HepG2 (cell line): Measurements from ENCODE around the gene DPH6. TPM values are rescaled to one million over a fixed set of nuclear protein-coding genes. Genes with fewer than 3 reads are reported as not detected.

Experiments
- KLF15 ChIP-seq: sonication (generic); formaldehyde crosslinking; IDR thresholded peaks from 2 replicates; pipeline ENCODE4 v1.8.1; 2023; ENCODE audit warnings: borderline replicate concordance, mild to moderate bottlenecking, inconsistent platforms, missing genetic modification reagents, mixed read lengths
- MATR3 ChIP-seq: sonication (generic); formaldehyde crosslinking; IDR thresholded peaks from 2 replicates; pipeline ENCODE4 v1.4.0; 2020; ENCODE audit warnings: missing genetic modification reagents
- PLRG1 ChIP-seq: fragments of 450-650 bp; conservative IDR thresholded peaks from 2 replicates; pipeline ENCODE4 v1.6.1; 2016
- POLR2AphosphoS2 ChIP-seq: IDR thresholded peaks from 2 replicates; pipeline ENCODE4 v1.6.1; 2011; ENCODE audit warnings: low read depth, low read length, improper control_type of control experiment
- RFX3 ChIP-seq: IDR thresholded peaks from 2 replicates; pipeline ENCODE4 v1.6.1; 2016; ENCODE audit warnings: missing biosample characterization, missing genetic modification reagents
- SNRNP70 ChIP-seq: fragments of 200-400 bp; formaldehyde crosslinking; IDR thresholded peaks from 2 replicates; pipeline ENCODE4 v1.6.1; 2017; ENCODE audit warnings: mild to moderate bottlenecking, low read depth, low read length, moderate library complexity
- TGIF2 ChIP-seq: IDR thresholded peaks from 2 replicates; pipeline ENCODE4 v1.6.1; 2016; ENCODE audit warnings: control low read depth, missing compliant biosample characterization
- YEATS4 ChIP-seq: sonication (generic); formaldehyde crosslinking; IDR thresholded peaks from 2 replicates; pipeline ENCODE4 v1.4.0; 2020; ENCODE audit warnings: missing genetic modification reagents, borderline replicate concordance
- ZC3H13 ChIP-seq: sonication (generic); formaldehyde crosslinking; IDR thresholded peaks from 2 replicates; pipeline ENCODE4 v1.8.1; 2023; ENCODE audit warnings: mild to moderate bottlenecking, missing genetic modification reagents, moderate library complexity
- ZFX ChIP-seq: sonication (generic); formaldehyde crosslinking; IDR thresholded peaks from 2 replicates; pipeline ENCODE4 v1.4.0; 2020; ENCODE audit warnings: mild to moderate bottlenecking, low read depth, missing genetic modification reagents, moderate library complexity
- ZNF33A ChIP-seq: sonication (generic); formaldehyde crosslinking; IDR thresholded peaks from 2 replicates; pipeline ENCODE4 v1.5.1; 2020; ENCODE audit warnings: missing genetic modification reagents, mild to moderate bottlenecking, moderate library complexity, borderline replicate concordance
- ZSCAN31 ChIP-seq: sonication (generic); formaldehyde crosslinking; IDR thresholded peaks from 2 replicates; pipeline ENCODE4 v1.5.0; 2020; ENCODE audit warnings: low read depth, mild to moderate bottlenecking, missing genetic modification reagents
- polyA plus RNA-seq, 8 experiments: library from polyadenylated mRNA; depleted of rRNA in 3 of 8; stranded (reverse) in 7 of 8; unstranded in 1 of 8; fragments of >200 nt; fragmentation: Illumina TruSeq in 4 of 8; extraction: Trizol in 4 of 8; gene quantifications; 2 replicates each; pipeline versions ENCODE4 v1.2.1 to v1.2.3, GENCODE V29; 2011 to 2016; ENCODE audit warnings: low read depth in 4 of 8, missing spikeins in 1 of 8, mixed read lengths in 1 of 8; ENCODE audit not compliant: insufficient read depth in 1 of 8
- total RNA-seq, 5 experiments: library from RNA; depleted of rRNA; stranded (reverse); fragments of >200 nt; fragmentation: Illumina TruSeq; extraction: Trizol; gene quantifications; 2 replicates each; pipeline ENCODE4 v1.2.3, GENCODE V29; 2016; ENCODE audit warnings: low read depth in 1 of 5
- TF ChIP-seq, protein P1 (sequence below): sonication (generic); formaldehyde crosslinking; IDR thresholded peaks from 2 replicates; pipeline ENCODE4 v1.4.0; 2020; ENCODE audit warnings: mild to moderate bottlenecking, missing genetic modification reagents, borderline replicate concordance
- TF ChIP-seq, protein P2 (sequence below), 2 experiments: sonication (generic) in 1 of 2; formaldehyde crosslinking in 1 of 2; IDR thresholded peaks; 2 replicates each; pipeline versions ENCODE4 v1.5.1 to v1.6.1; 2011 to 2020; ENCODE audit warnings: borderline replicate concordance in 1 of 2, low read depth in 1 of 2, low read length in 1 of 2, mild to moderate bottlenecking in 1 of 2, missing genetic modification reagents in 1 of 2, moderate library complexity in 1 of 2
- TF ChIP-seq, protein P3 (sequence below), 2 experiments: sonication (generic) in 1 of 2; formaldehyde crosslinking in 1 of 2; IDR thresholded peaks; 2 replicates each; pipeline versions ENCODE4 v1.4.0 to v1.6.1; 2018 to 2020; ENCODE audit warnings: missing genetic modification reagents in 2 of 2, borderline replicate concordance in 1 of 2, low read depth in 1 of 2, mild to moderate bottlenecking in 1 of 2, missing biosample characterization in 1 of 2
- TF ChIP-seq, protein P4 (sequence below): sonication (generic); formaldehyde crosslinking; IDR thresholded peaks from 2 replicates; pipeline ENCODE4 v1.4.0; 2020; ENCODE audit warnings: missing genetic modification reagents

DPH6 gene
- total and polyA plus RNA-seq, 2 of the 13 experiments (the other 11 are each of a cell fraction or from before 2014, with no cell fraction given) = 10.2 to 25.8 TPM

DNA sequence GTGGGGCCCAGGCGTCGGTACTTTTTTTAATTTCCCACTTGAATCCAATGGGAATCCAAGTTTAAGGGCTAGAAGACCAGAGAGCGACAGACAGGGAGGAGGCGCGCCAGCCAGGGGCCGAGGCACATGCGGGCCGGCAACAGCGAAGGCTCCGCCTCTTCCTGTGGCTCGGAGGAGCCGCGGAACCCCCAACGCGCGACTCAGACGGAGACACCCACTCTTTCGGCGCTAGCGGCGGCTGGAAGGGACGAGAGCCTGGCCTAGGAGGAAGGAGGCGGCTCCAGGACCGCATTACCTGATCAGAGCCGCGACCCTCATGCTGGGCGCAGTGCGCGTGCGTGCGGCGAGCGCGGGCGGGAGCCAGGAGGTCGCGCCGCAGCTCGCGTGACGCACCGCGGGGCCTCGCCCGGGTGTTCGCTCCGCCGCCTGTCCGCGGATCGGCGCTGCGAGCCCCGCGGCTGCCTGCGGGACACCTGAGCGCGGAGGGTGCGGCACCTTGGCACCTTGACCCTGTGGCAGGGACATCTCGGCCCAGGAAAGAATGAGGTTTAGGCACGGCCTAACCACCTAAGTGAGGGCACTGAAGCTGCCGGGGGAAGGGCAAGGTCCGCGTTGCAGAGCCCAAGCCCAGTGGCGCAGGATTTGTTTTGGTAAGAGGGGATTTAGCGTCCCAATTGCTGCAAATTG, at the start of gene DPH6 (continued):
- TF ChIP-seq SNRNP70 (no peak), RFX3 (CRISPR knock-in tag) (no peak), MATR3 (no peak), ZNF33A (no peak), ZFX (CRISPR knock-in tag) (peak; percentile 83), POLR2AphosphoS2 (no peak), TGIF2 (peak; percentile 31; the same call in 1 of the 2 replicates), KLF15 (CRISPR knock-in tag) (no peak; the same call in 1 of the 2 replicates), ZC3H13 (peak; percentile 60; the same call in 1 of the 2 replicates), YEATS4 (CRISPR knock-in tag) (peak; percentile 95; the same call in 1 of the 2 replicates), PLRG1 (no peak), ZSCAN31 (CRISPR knock-in tag) (no peak; the same call in 1 of the 2 replicates)
- TF ChIP-seq, protein P1, sequence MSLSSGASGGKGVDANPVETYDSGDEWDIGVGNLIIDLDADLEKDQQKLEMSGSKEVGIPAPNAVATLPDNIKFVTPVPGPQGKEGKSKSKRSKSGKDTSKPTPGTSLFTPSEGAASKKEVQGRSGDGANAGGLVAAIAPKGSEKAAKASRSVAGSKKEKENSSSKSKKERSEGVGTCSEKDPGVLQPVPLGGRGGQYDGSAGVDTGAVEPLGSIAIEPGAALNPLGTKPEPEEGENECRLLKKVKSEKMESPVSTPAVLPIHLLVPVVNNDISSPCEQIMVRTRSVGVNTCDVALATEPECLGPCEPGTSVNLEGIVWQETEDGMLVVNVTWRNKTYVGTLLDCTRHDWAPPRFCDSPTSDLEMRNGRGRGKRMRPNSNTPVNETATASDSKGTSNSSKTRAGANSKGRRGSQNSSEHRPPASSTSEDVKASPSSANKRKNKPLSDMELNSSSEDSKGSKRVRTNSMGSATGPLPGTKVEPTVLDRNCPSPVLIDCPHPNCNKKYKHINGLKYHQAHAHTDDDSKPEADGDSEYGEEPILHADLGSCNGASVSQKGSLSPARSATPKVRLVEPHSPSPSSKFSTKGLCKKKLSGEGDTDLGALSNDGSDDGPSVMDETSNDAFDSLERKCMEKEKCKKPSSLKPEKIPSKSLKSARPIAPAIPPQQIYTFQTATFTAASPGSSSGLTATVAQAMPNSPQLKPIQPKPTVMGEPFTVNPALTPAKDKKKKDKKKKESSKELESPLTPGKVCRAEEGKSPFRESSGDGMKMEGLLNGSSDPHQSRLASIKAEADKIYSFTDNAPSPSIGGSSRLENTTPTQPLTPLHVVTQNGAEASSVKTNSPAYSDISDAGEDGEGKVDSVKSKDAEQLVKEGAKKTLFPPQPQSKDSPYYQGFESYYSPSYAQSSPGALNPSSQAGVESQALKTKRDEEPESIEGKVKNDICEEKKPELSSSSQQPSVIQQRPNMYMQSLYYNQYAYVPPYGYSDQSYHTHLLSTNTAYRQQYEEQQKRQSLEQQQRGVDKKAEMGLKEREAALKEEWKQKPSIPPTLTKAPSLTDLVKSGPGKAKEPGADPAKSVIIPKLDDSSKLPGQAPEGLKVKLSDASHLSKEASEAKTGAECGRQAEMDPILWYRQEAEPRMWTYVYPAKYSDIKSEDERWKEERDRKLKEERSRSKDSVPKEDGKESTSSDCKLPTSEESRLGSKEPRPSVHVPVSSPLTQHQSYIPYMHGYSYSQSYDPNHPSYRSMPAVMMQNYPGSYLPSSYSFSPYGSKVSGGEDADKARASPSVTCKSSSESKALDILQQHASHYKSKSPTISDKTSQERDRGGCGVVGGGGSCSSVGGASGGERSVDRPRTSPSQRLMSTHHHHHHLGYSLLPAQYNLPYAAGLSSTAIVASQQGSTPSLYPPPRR (CRISPR knock-in tag) = no peak
- TF ChIP-seq, protein P2, sequence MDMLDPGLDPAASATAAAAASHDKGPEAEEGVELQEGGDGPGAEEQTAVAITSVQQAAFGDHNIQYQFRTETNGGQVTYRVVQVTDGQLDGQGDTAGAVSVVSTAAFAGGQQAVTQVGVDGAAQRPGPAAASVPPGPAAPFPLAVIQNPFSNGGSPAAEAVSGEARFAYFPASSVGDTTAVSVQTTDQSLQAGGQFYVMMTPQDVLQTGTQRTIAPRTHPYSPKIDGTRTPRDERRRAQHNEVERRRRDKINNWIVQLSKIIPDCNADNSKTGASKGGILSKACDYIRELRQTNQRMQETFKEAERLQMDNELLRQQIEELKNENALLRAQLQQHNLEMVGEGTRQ (IDR thresholded peaks at IDR 0.05; ENCODE audit: low read depth, low read length) = no peak
- TF ChIP-seq, protein P2 (CRISPR knock-in tag; IDR thresholded peaks at IDR 0.05; ENCODE audit: borderline replicate concordance) = no peak
- TF ChIP-seq, protein P3, sequence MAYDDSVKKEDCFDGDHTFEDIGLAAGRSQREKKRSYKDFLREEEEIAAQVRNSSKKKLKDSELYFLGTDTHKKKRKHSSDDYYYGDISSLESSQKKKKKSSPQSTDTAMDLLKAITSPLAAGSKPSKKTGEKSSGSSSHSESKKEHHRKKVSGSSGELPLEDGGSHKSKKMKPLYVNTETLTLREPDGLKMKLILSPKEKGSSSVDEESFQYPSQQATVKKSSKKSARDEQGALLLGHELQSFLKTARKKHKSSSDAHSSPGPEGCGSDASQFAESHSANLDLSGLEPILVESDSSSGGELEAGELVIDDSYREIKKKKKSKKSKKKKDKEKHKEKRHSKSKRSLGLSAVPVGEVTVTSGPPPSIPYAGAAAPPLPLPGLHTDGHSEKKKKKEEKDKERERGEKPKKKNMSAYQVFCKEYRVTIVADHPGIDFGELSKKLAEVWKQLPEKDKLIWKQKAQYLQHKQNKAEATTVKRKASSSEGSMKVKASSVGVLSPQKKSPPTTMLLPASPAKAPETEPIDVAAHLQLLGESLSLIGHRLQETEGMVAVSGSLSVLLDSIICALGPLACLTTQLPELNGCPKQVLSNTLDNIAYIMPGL (CRISPR knock-in tag; IDR thresholded peaks at IDR 0.05; ENCODE audit: borderline replicate concordance in 1 of 2, low read depth in 1 of 2) = peak; percentile 70 to 76
- TF ChIP-seq, protein P4, sequence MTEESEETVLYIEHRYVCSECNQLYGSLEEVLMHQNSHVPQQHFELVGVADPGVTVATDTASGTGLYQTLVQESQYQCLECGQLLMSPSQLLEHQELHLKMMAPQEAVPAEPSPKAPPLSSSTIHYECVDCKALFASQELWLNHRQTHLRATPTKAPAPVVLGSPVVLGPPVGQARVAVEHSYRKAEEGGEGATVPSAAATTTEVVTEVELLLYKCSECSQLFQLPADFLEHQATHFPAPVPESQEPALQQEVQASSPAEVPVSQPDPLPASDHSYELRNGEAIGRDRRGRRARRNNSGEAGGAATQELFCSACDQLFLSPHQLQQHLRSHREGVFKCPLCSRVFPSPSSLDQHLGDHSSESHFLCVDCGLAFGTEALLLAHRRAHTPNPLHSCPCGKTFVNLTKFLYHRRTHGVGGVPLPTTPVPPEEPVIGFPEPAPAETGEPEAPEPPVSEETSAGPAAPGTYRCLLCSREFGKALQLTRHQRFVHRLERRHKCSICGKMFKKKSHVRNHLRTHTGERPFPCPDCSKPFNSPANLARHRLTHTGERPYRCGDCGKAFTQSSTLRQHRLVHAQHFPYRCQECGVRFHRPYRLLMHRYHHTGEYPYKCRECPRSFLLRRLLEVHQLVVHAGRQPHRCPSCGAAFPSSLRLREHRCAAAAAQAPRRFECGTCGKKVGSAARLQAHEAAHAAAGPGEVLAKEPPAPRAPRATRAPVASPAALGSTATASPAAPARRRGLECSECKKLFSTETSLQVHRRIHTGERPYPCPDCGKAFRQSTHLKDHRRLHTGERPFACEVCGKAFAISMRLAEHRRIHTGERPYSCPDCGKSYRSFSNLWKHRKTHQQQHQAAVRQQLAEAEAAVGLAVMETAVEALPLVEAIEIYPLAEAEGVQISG (CRISPR knock-in tag) = peak; percentile 87
